GM23338 (cell line): Measurements from ENCODE around the gene CCSAP. TPM values are rescaled to one million over a fixed set of nuclear protein-coding genes. Genes with fewer than 3 reads are reported as not detected.

ENCODE experiments used
- ATAC-seq: fragments of 200-7000 bp; cut with Tn5 transposase; 3 replicates; pipeline ENCODE4 v1.9.1; 2020
- DNase-seq: peaks from one replicate; pipeline ENCODE4 v3.0.0-alpha.2; 2015; ENCODE audit warnings: low spot score
- H2AFZ ChIP-seq: fragments of 200-600 bp; sonication (generic); 2 replicates; pipeline ENCODE4 v1.8.0; 2016; ENCODE audit warnings: antibody characterized with exemption, mild to moderate bottlenecking, moderate library complexity
- H3F3A ChIP-seq: fragments of 200-600 bp; sonication (generic); replicated peaks from 2 replicates; pipeline ENCODE4 v1.8.0; 2017; ENCODE audit warnings: antibody characterized with exemption, mixed run types, low read depth
- H3K27ac ChIP-seq: fragments of 200-600 bp; sonication (generic); 2 replicates; pipeline ENCODE4 v1.6.1; 2016; ENCODE audit warnings: low read depth
- H3K27me3 ChIP-seq: fragments of 200-600 bp; sonication (generic); 2 replicates; pipeline ENCODE4 v1.8.0; 2016; ENCODE audit warnings: mild to moderate bottlenecking, mixed run types, moderate library complexity; ENCODE audit not compliant: insufficient read depth
- H3K36me3 ChIP-seq: fragments of 200-600 bp; sonication (generic); 2 replicates; pipeline ENCODE4 v1.8.0; 2016; ENCODE audit warnings: mild to moderate bottlenecking; ENCODE audit not compliant: insufficient read depth
- H3K4me1 ChIP-seq: fragments of 200-600 bp; sonication (generic); 2 replicates; pipeline ENCODE4 v1.8.0; 2016; ENCODE audit warnings: mild to moderate bottlenecking, moderate library complexity; ENCODE audit not compliant: insufficient read depth
- H3K4me2 ChIP-seq: fragments of 200-600 bp; sonication (generic); 2 replicates; pipeline ENCODE4 v1.7.1; 2017; ENCODE audit warnings: mixed run types
- H3K4me3 ChIP-seq: fragments of 200-600 bp; sonication (generic); 2 replicates; pipeline ENCODE4 v1.6.1; 2016; ENCODE audit warnings: mixed run types
- H3K79me2 ChIP-seq: fragments of 200-600 bp; sonication (generic); replicated peaks from 2 replicates; pipeline ENCODE4 v1.8.0; 2017; ENCODE audit warnings: mild to moderate bottlenecking; ENCODE audit not compliant: insufficient read depth
- H3K9me2 ChIP-seq: fragments of 200-600 bp; sonication (generic); 2 replicates; pipeline ENCODE4 v1.8.0; 2017; ENCODE audit not compliant: insufficient read depth
- H4K20me1 ChIP-seq: fragments of 200-600 bp; sonication (generic); replicated peaks from 2 replicates; pipeline ENCODE4 v1.8.0; 2017; ENCODE audit warnings: mild to moderate bottlenecking; ENCODE audit not compliant: insufficient read depth
- H3K27ac Mint-ChIP-seq: 2 replicates; pipeline ENCODE4 v1.8.0; 2020; ENCODE audit warnings: inconsistent platforms, mild to moderate bottlenecking, moderate library complexity, mixed read lengths
- H3K27me3 Mint-ChIP-seq: 3 replicates; pipeline ENCODE4 v1.8.0; 2022; ENCODE audit warnings: low read depth, mild to moderate bottlenecking, moderate library complexity, mixed read lengths, inconsistent platforms; ENCODE audit not compliant: insufficient read depth, poor library complexity
- H3K36me3 Mint-ChIP-seq: 3 replicates; pipeline ENCODE4 v1.8.0; 2021; ENCODE audit warnings: low read depth, mild to moderate bottlenecking, inconsistent platforms, moderate library complexity, mixed read lengths
- H3K4me1 Mint-ChIP-seq: 3 replicates; pipeline ENCODE4 v1.8.0; 2020; ENCODE audit warnings: mild to moderate bottlenecking, inconsistent platforms, mixed read lengths
- H3K4me3 Mint-ChIP-seq: 3 replicates; pipeline ENCODE4 v1.8.0; 2021; ENCODE audit warnings: moderate library complexity, mild to moderate bottlenecking, inconsistent platforms, mixed read lengths
- H3K9me3 Mint-ChIP-seq: 3 replicates; pipeline ENCODE4 v1.8.0; 2020; ENCODE audit warnings: moderate library complexity, mild to moderate bottlenecking, inconsistent platforms, mixed read lengths
- CREB1 ChIP-seq: fragments of 250-450 bp; sonication (Bioruptor Pico); IDR thresholded peaks from 2 replicates; pipeline ENCODE4 v1.5.0; 2020; ENCODE audit warnings: low read depth, mild to moderate bottlenecking, moderate library complexity
- CTCF ChIP-seq, 2 experiments: fragments of 200-600 bp in 1 of 2; sonication (generic) in 1 of 2; conservative IDR thresholded peaks; 2 replicates each; pipeline versions ENCODE4 v1.5.1 to v1.6.1; 2016 to 2017; ENCODE audit warnings: antibody characterized with exemption in 2 of 2, low read depth in 2 of 2, mild to moderate bottlenecking in 2 of 2, moderate library complexity in 1 of 2
- EZH2 ChIP-seq: fragments of 200-600 bp; sonication (generic); IDR thresholded peaks from one replicate; pipeline ENCODE4 v1.8.0; 2017; ENCODE audit warnings: antibody characterized with exemption, mild to moderate bottlenecking, low read depth; ENCODE audit not compliant: unreplicated experiment
- EZH2phosphoT487 ChIP-seq: fragments of 200-600 bp; sonication (generic); IDR thresholded peaks from one replicate; pipeline ENCODE4 v1.8.1; 2018; ENCODE audit warnings: antibody characterized with exemption; ENCODE audit not compliant: unreplicated experiment
- JUNB ChIP-seq: IDR thresholded peaks from one replicate; pipeline ENCODE4 v1.6.1; 2016; ENCODE audit warnings: antibody characterized with exemption; ENCODE audit not compliant: unreplicated experiment
- NANOG ChIP-seq: IDR thresholded peaks from 2 replicates; pipeline ENCODE4 v1.6.1; 2016; ENCODE audit warnings: antibody characterized with exemption, borderline replicate concordance
- REST ChIP-seq: IDR thresholded peaks from one replicate; pipeline ENCODE4 v1.6.1; 2018; ENCODE audit warnings: antibody characterized with exemption; ENCODE audit not compliant: unreplicated experiment
- STAT1 ChIP-seq: IDR thresholded peaks from one replicate; pipeline ENCODE4 v1.6.1; 2016; ENCODE audit warnings: antibody characterized with exemption; ENCODE audit not compliant: unreplicated experiment
- ZNF114 ChIP-seq: fragments of 250-450 bp; sonication (Bioruptor Pico); IDR thresholded peaks from 2 replicates; pipeline ENCODE4 v1.5.0; 2020; ENCODE audit warnings: mild to moderate bottlenecking, moderate library complexity
- ZNF331 ChIP-seq: fragments of 250-450 bp; sonication (Bioruptor Pico); IDR thresholded peaks from 2 replicates; pipeline ENCODE4 v1.5.0; 2020; ENCODE audit warnings: low read depth, mild to moderate bottlenecking, moderate library complexity
- ZNF462 ChIP-seq: fragments of 250-450 bp; sonication (Bioruptor Pico); IDR thresholded peaks from 2 replicates; pipeline ENCODE4 v1.5.0; 2020; ENCODE audit warnings: mild to moderate bottlenecking, moderate library complexity
- polyA plus RNA-seq: library from polyadenylated mRNA; unstranded; fragments of >200 nt; fragmentation: Nextera tagmentation; extraction: Ambion mirVana; gene quantifications from 2 replicates; pipeline ENCODE4 v1.2.1, GENCODE V29; 2016
- total RNA-seq: library from RNA; depleted of rRNA; stranded (reverse); fragments of >200 nt; shearing (Covaris generic); gene quantifications from 2 replicates; pipeline ENCODE4 v1.2.3, GENCODE V29; 2014
- TF ChIP-seq, protein P1 (sequence below): IDR thresholded peaks from 2 replicates; pipeline ENCODE4 v1.6.1; 2016; ENCODE audit warnings: antibody characterized with exemption

CCSAP gene
- total and polyA plus RNA-seq, 2 experiments from 2014 or later, result 4.2 to 13.3 TPM

GRCh38 chr1:229388897-229389580, 46.2 kb upstream of the CCSAP start:
- Histone ChIP-seq H3K27ac (no peak overlapping the region), H3K36me3 (no peaks in the 10 kb centered on the region), H3K4me3 (no peak overlapping the region), H3K79me2 (no peaks in the 10 kb centered on the region), H3K9me2 (no peaks in the 10 kb centered on the region), H3K27me3 (no peaks in the 10 kb centered on the region), H3K4me2 (no peak overlapping the region), H2AFZ (no peak overlapping the region), H3F3A (no peaks in the 10 kb centered on the region), H4K20me1 (no peaks in the 10 kb centered on the region), H3K4me1 (no peaks in the 10 kb centered on the region)
- no peaks in the 10 kb centered on the region for H3K9me3 Mint-ChIP-seq
- DNase-seq, result no peak
- H3K27me3 Mint-ChIP-seq, result peaks cover 7% of the 10 kb centered on the region
- H3K4me1 Mint-ChIP-seq, result no peaks in the 10 kb centered on the region
- H3K36me3 Mint-ChIP-seq, result no peaks in the 10 kb centered on the region
- no peak overlapping the region for H3K4me3 Mint-ChIP-seq
- TF ChIP-seq EZH2phosphoT487 (no peak), CREB1 (CRISPR knock-in tag) (no peak), STAT1 (no peak), ZNF331 (no peak), EZH2 (no peak), REST (no peak), JUNB (no peak), ZNF462 (CRISPR knock-in tag) (no peak), NANOG (no peak), CTCF (conservative IDR thresholded peaks at IDR 0.05; ENCODE audit: low read depth in 2 of 2) (no peak), ZNF114 (no peak)
- TF ChIP-seq, protein P1, sequence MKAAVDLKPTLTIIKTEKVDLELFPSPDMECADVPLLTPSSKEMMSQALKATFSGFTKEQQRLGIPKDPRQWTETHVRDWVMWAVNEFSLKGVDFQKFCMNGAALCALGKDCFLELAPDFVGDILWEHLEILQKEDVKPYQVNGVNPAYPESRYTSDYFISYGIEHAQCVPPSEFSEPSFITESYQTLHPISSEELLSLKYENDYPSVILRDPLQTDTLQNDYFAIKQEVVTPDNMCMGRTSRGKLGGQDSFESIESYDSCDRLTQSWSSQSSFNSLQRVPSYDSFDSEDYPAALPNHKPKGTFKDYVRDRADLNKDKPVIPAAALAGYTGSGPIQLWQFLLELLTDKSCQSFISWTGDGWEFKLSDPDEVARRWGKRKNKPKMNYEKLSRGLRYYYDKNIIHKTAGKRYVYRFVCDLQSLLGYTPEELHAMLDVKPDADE, result no peak
- no peak overlapping the region for H3K27ac Mint-ChIP-seq
- no peak for ATAC-seq
